ENCODE results near the gene TUBB4B.

Gene TUBB4B

GRCh38 chr9:137212520-137212919, 28.6 kb upstream of the TUBB4B start:
- DNase-seq (ENCODE audit: low read depth), result no peak

GRCh38 chr9:137213160-137214060, 27.7 kb upstream of the TUBB4B start:
- DNase-seq (ENCODE audit: low read depth), result no peak

- DNase-seq (ENCODE audit: low read depth), result no peak
Observed at GRCh38 chr9:137214620-137215019, 26.5 kb upstream of the TUBB4B start.

GRCh38 chr9:137215196-137215986, 25.7 kb upstream of the TUBB4B start:
- DNase-seq (ENCODE audit: low read depth), result no peak

GRCh38 chr9:137216188-137216965, 24.7 kb upstream of the TUBB4B start:
- no peak for DNase-seq (ENCODE audit: low read depth)

GRCh38 chr9:137217276-137218211, 23.5 kb upstream of the TUBB4B start:
- no peak for DNase-seq (ENCODE audit: low read depth)

GRCh38 chr9:137218212-137218753, 22.8 kb upstream of the TUBB4B start:
- DNase-seq (ENCODE audit: low read depth), result no peak

GRCh38 chr9:137218754-137219271, 22.3 kb upstream of the TUBB4B start:
- no peak for DNase-seq (ENCODE audit: low read depth)

GRCh38 chr9:137219757-137220316, 21.2 kb upstream of the TUBB4B start:
- DNase-seq (ENCODE audit: low read depth), result no peak

- DNase-seq (ENCODE audit: low read depth), result no peak
Observed at GRCh38 chr9:137220317-137221094, 20.6 kb upstream of the TUBB4B start.

- DNase-seq (ENCODE audit: low read depth), result no peak
Observed at GRCh38 chr9:137221095-137221505, 20.0 kb upstream of the TUBB4B start.

GRCh38 chr9:137221506-137222111, 19.5 kb upstream of the TUBB4B start:
- DNase-seq (ENCODE audit: low read depth), result no peak

GRCh38 chr9:137222190-137223077, 18.7 kb upstream of the TUBB4B start, which contains the start of gene RNF208:
RNF208 (minus strand) TSS chr9:137222240; CDS start chr9:137221212, 1,028 bp downstream.
- no peak for DNase-seq (ENCODE audit: low read depth)

- peak; percentile 99 for DNase-seq (ENCODE audit: low read depth)
Observed at GRCh38 chr9:137223078-137223970, 17.8 kb upstream of the TUBB4B start.

- no peak for DNase-seq (ENCODE audit: low read depth)
Observed at GRCh38 chr9:137224830-137225694, 16.0 kb upstream of the TUBB4B start, which contains the start of gene CYSRT1. CYSRT1 (plus strand) TSS chr9:137225174; CDS start chr9:137225622, 448 bp downstream.
